ENCODE measurements around the gene GMEB2.
"Not testable (repeated sequence)": the region's sequence is repeated elsewhere in the genome, so short reads cannot be mapped to it uniquely, and the experiment has no call there.

GMEB2 gene

GRCh38 chr20:63612276-63612931 is 14.5 kb downstream of the GMEB2 start:
- no peak for DNase-seq (ENCODE audit: low read depth)

GRCh38 chr20:63611646-63612045 is 15.3 kb downstream of the GMEB2 start:
- DNase-seq (ENCODE audit: low read depth), result no peak

- no peak for DNase-seq (ENCODE audit: low read depth)
Observed at GRCh38 chr20:63610581-63611435, 16.1 kb downstream of the GMEB2 start.

- DNase-seq (ENCODE audit: low read depth), result no peak
Observed at GRCh38 chr20:63606686-63607085, 20.2 kb downstream of the GMEB2 start.

GRCh38 chr20:63602321-63602720 is 24.6 kb downstream of the GMEB2 start:
- DNase-seq (ENCODE audit: low read depth), result no peak

- not testable (repeated sequence) for DNase-seq (ENCODE audit: low read depth)
Observed at GRCh38 chr20:63601679-63602078, 25.2 kb downstream of the GMEB2 start.

- no peak for DNase-seq (ENCODE audit: low read depth)
Observed at GRCh38 chr20:63599396-63600050, 27.4 kb downstream of the GMEB2 start.

GRCh38 chr20:63598479-63599395 is 28.2 kb downstream of the GMEB2 start:
- no peak for DNase-seq (ENCODE audit: low read depth)

- DNase-seq (ENCODE audit: low read depth), result no peak
Observed at GRCh38 chr20:63597651-63598478, 29.0 kb downstream of the GMEB2 start.

- no peak for DNase-seq (ENCODE audit: low read depth)
Observed at GRCh38 chr20:63596423-63596822, 30.5 kb downstream of the GMEB2 start.

GRCh38 chr20:63595416-63596127 is 31.3 kb downstream of the GMEB2 start:
- no peak for DNase-seq (ENCODE audit: low read depth)

GRCh38 chr20:63594043-63594561 is 32.8 kb downstream of the GMEB2 start:
- no peak for DNase-seq (ENCODE audit: low read depth)

- no peak for DNase-seq (ENCODE audit: low read depth)
Observed at GRCh38 chr20:63592661-63593060, 34.2 kb downstream of the GMEB2 start.

GRCh38 chr20:63591786-63592355 is 35.0 kb downstream of the GMEB2 start:
- no peak for DNase-seq (ENCODE audit: low read depth)

GRCh38 chr20:63591147-63591533 is 35.8 kb downstream of the GMEB2 start:
- no peak for DNase-seq (ENCODE audit: low read depth)

GRCh38 chr20:63590218-63591146 is 36.4 kb downstream of the GMEB2 start:
- no peak for DNase-seq (ENCODE audit: low read depth)

- DNase-seq (ENCODE audit: low read depth), result no peak
Observed at GRCh38 chr20:63589261-63590217, 37.4 kb downstream of the GMEB2 start.

Data from stimulated activated CD8-positive, alpha-beta memory T cell treated with anti-CD3 and anti-CD28 coated beads, Interleukin-15, amount 100 ng/mL, for 24 hours (primary cell).